K562 (cell line): Measurements from ENCODE around the gene HCAR1. TPM values are rescaled to one million over a fixed set of nuclear protein-coding genes. Genes with fewer than 3 reads are reported as not detected.

Source experiments
- ATAC-seq: fragments of 200-7000 bp; cut with Tn5 transposase; 3 replicates; pipeline ENCODE4 v1.9.1; 2020; ENCODE audit warnings: moderate library complexity
- BruUV-seq: library from RNA; stranded (reverse); fragments of 400-500 nt; replicated peaks from 2 replicates; lab custom pipeline; 2021; lab: Mats Ljungman, UMichigan
- CTCF ChIA-PET: fragments of 300-600 bp; formaldehyde crosslinking; extraction: SDS; loops from one replicate; lab custom pipeline; 2021; ENCODE audit warnings: low intra/inter-chr PET ratio; lab: Yijun Ruan, JAX
- POLR2A ChIA-PET: fragments of 300-600, 350-650 bp; sonication (Branson Sonifier 250); formaldehyde crosslinking; extraction: SDS; loops from one replicate; lab custom pipeline; 2021; ENCODE audit warnings: antibody characterized with exemption, inconsistent platforms; lab: Yijun Ruan, JAX
- DNase-seq, 4 experiments: peaks; one replicate each; pipeline versions ENCODE4 v3.0.0 to v3.0.0-alpha.2; 2011 to 2018; ENCODE audit warnings: low spot score in 3 of 4, mixed read lengths in 3 of 4; ENCODE audit errors: extremely low read depth in 1 of 4
- FAIRE-seq: peaks from 2 replicates; lab custom pipeline; 2011; peaks lifted over from hg19 to GRCh38; lab: Jason Lieb, UNC
- H2AFZ ChIP-seq: 2 replicates; pipeline ENCODE4 v1.6.0; 2011; ENCODE audit warnings: low read depth, low read length, control low read depth, inconsistent platforms
- H3K27ac ChIP-seq: fragments of 200-600 bp; 3 replicates; pipeline ENCODE4 v1.8.0; 2011; ENCODE audit warnings: low read depth, mild to moderate bottlenecking, control low read depth, inconsistent platforms, low read length, moderate library complexity, mixed read lengths; ENCODE audit errors: extremely low read depth
- H3K27me3 ChIP-seq, 2 experiments: fragments of 300-600 bp in 1 of 2; 2 replicates in 1 of 2; 3 replicates in 1 of 2; pipeline versions ENCODE4 v1.6.0 to v1.8.0; 2011; ENCODE audit warnings: inconsistent platforms in 2 of 2, low read length in 2 of 2, mild to moderate bottlenecking in 1 of 2, mixed read lengths in 1 of 2, moderate library complexity in 1 of 2; ENCODE audit not compliant: control insufficient read depth in 2 of 2, insufficient read depth in 2 of 2
- H3K36me3 ChIP-seq: fragments of 300-600 bp; 3 replicates; pipeline ENCODE4 v1.8.0; 2011; ENCODE audit warnings: mild to moderate bottlenecking, low read length, inconsistent platforms; ENCODE audit not compliant: control insufficient read depth, insufficient read depth
- H3K4me1 ChIP-seq, 2 experiments: fragments of 200-600 bp in 1 of 2; replicated peaks in 1 of 2; 2 replicates in 1 of 2; 3 replicates in 1 of 2; pipeline versions ENCODE4 v1.5.1 to v1.8.0; 2011; ENCODE audit warnings: inconsistent platforms in 2 of 2, low read length in 2 of 2, mild to moderate bottlenecking in 1 of 2, mixed read lengths in 1 of 2, moderate library complexity in 1 of 2; ENCODE audit not compliant: control insufficient read depth in 2 of 2, insufficient read depth in 2 of 2
- H3K4me2 ChIP-seq: 2 replicates; pipeline ENCODE4 v1.6.1; 2011; ENCODE audit warnings: low read length, control low read depth, inconsistent platforms, mixed read lengths; ENCODE audit not compliant: insufficient read depth
- H3K4me3 ChIP-seq: fragments of 200-600 bp; sonication (generic), shearing (Covaris generic); 2 replicates; pipeline ENCODE4 v1.5.1; 2016; ENCODE audit warnings: control low read depth, inconsistent platforms
- H3K79me2 ChIP-seq: fragments of 200-600 bp; 3 replicates; pipeline ENCODE4 v1.8.0; 2011; ENCODE audit warnings: low read length, inconsistent platforms; ENCODE audit not compliant: control insufficient read depth, insufficient read depth
- H3K9ac ChIP-seq, 2 experiments: 2 replicates each; pipeline versions ENCODE4 v1.6.0 to v1.6.1; 2011; ENCODE audit warnings: low read depth in 2 of 2, low read length in 2 of 2, control low read depth in 1 of 2, inconsistent platforms in 1 of 2, mild to moderate bottlenecking in 1 of 2, mixed read lengths in 1 of 2; ENCODE audit not compliant: insufficient read depth in 1 of 2
- H3K9me1 ChIP-seq: one replicate; pipeline ENCODE4 v1.6.0; 2011; ENCODE audit warnings: inconsistent platforms, mild to moderate bottlenecking, low read length, moderate library complexity; ENCODE audit not compliant: control insufficient read depth, insufficient read depth
- H3K9me3 ChIP-seq: replicated peaks from 2 replicates; pipeline ENCODE4 v1.5.1; 2011; ENCODE audit warnings: low read depth, low read length, inconsistent platforms; ENCODE audit not compliant: control insufficient read depth, insufficient read depth
- H4K20me1 ChIP-seq: replicated peaks from 2 replicates; pipeline ENCODE4 v1.6.1; 2011; ENCODE audit warnings: low read length, inconsistent platforms, mixed read lengths; ENCODE audit not compliant: control insufficient read depth, insufficient read depth
- AFF1 ChIP-seq, 2 experiments: fragments of 450-650 bp; IDR thresholded peaks; 2 replicates each; pipeline ENCODE4 v1.6.1; 2018; ENCODE audit warnings: mild to moderate bottlenecking in 2 of 2, low read depth in 1 of 2; ENCODE audit not compliant: partially characterized antibody in 2 of 2
- WGBS: fragments of 100-300 bp; shearing (Covaris generic); methylation state at CpG from one replicate; pipeline ENCODE4 v1.1.6; 2016; ENCODE audit warnings: low coverage, mixed read lengths; ENCODE audit not compliant: insufficient coverage; ENCODE audit errors: missing lambda C conversion rate; 5-methylcytosine and 5-hydroxymethylcytosine counted together
- in situ Hi-C: fragments of 300-500 bp; cut with MboI; formaldehyde crosslinking; loops from 4 replicates; pipeline ENCODE4 v1.15.0; 2018; ENCODE audit warnings: inconsistent platforms, mixed read lengths
- intact Hi-C: fragments of 100-400 bp; cut with micrococcal nuclease; formaldehyde crosslinking; loops from 2 replicates; pipeline ENCODE4 v1.14.2; 2022
- polyA plus RNA-seq, 8 experiments: library from polyadenylated mRNA; depleted of rRNA in 4 of 8; stranded (reverse) in 5 of 8; unstranded in 3 of 8; fragments of >200 nt; fragmentation: Nextera tagmentation in 2 of 8; fragmentation: Illumina TruSeq in 1 of 8; extraction: Ambion mirVana in 2 of 8; extraction: Trizol in 1 of 8; gene quantifications; 2 replicates each; pipeline versions ENCODE4 v1.2.1 to v1.2.3, GENCODE V29; 2011 to 2014; ENCODE audit warnings: inconsistent platforms in 1 of 8, missing spikeins in 1 of 8
- total RNA-seq, 7 experiments: library from RNA; depleted of rRNA in 6 of 7; stranded (reverse); fragments of >200 nt in 6 of 7; fragmentation: Illumina TruSeq in 2 of 7; extraction: Trizol in 2 of 7; gene quantifications; 2 replicates each; pipeline versions ENCODE4 v1.2.1 to v1.2.3, GENCODE V29; 2011 to 2021; ENCODE audit warnings: low replicate concordance in 1 of 7
- TF ChIP-seq, protein P1 (sequence below): fragments of 200-800 bp; sonication (Bioruptor generic); IDR thresholded peaks from 2 replicates; pipeline ENCODE4 v1.6.1; 2016; ENCODE audit warnings: missing genetic modification characterization, missing compliant biosample characterization

HCAR1 gene
- total and polyA plus RNA-seq, 9 of the 15 experiments (the other 6 are each of a cell fraction or from before 2014, with no cell fraction given) = not detected

- no peaks in the 10 kb centered on the region for H4K20me1 ChIP-seq
- H3K9ac ChIP-seq = peak overlapping the region in 1 of 2 experiments; percentile 45; a peak in 1 of 4 replicates
- H3K27me3 ChIP-seq = peaks cover 5 to 42% of the 10 kb centered on the region in 2 experiments
- FAIRE-seq (no peak), ATAC-seq (no peak; the same call in 2 of the 3 replicates), DNase-seq (no peak)
- H3K4me3 ChIP-seq = no peak overlapping the region
- in situ Hi-C loops (no loop called here), intact Hi-C loops (no loop called here)
- H3K79me2 ChIP-seq = no peaks in the 10 kb centered on the region
- no peaks in the 10 kb centered on the region for H3K9me3 ChIP-seq
- no peaks in the 10 kb centered on the region for H3K36me3 ChIP-seq
- no peak overlapping the region for H2AFZ ChIP-seq
- TF ChIP-seq AFF1 (IDR thresholded peaks at IDR 0.05; ENCODE audit: low read depth in 1 of 2, partially characterized antibody in 2 of 2) = no peak
- TF ChIP-seq, protein P1, sequence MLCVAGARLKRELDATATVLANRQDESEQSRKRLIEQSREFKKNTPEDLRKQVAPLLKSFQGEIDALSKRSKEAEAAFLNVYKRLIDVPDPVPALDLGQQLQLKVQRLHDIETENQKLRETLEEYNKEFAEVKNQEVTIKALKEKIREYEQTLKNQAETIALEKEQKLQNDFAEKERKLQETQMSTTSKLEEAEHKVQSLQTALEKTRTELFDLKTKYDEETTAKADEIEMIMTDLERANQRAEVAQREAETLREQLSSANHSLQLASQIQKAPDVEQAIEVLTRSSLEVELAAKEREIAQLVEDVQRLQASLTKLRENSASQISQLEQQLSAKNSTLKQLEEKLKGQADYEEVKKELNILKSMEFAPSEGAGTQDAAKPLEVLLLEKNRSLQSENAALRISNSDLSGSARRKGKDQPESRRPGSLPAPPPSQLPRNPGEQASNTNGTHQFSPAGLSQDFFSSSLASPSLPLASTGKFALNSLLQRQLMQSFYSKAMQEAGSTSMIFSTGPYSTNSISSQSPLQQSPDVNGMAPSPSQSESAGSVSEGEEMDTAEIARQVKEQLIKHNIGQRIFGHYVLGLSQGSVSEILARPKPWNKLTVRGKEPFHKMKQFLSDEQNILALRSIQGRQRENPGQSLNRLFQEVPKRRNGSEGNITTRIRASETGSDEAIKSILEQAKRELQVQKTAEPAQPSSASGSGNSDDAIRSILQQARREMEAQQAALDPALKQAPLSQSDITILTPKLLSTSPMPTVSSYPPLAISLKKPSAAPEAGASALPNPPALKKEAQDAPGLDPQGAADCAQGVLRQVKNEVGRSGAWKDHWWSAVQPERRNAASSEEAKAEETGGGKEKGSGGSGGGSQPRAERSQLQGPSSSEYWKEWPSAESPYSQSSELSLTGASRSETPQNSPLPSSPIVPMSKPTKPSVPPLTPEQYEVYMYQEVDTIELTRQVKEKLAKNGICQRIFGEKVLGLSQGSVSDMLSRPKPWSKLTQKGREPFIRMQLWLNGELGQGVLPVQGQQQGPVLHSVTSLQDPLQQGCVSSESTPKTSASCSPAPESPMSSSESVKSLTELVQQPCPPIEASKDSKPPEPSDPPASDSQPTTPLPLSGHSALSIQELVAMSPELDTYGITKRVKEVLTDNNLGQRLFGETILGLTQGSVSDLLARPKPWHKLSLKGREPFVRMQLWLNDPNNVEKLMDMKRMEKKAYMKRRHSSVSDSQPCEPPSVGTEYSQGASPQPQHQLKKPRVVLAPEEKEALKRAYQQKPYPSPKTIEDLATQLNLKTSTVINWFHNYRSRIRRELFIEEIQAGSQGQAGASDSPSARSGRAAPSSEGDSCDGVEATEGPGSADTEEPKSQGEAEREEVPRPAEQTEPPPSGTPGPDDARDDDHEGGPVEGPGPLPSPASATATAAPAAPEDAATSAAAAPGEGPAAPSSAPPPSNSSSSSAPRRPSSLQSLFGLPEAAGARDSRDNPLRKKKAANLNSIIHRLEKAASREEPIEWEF (CRISPR knock-in tag) = peak; percentile 58; the same call in 1 of the 2 replicates
- H3K4me1 ChIP-seq = no peaks in the 10 kb centered on the region; a peak in 1 of 5 replicates
- WGBS = 0% methylated on average over 3 of the region's 3 CpGs
- CTCF ChIA-PET = no interaction called here
- no peak overlapping the region for H3K4me2 ChIP-seq
- POLR2A ChIA-PET = interaction anchor here (0.6 kb wide), 1 partner anchor 11 kb away, joined by 3 read pairs; no protein-coding TSS in a partner anchor
- H3K27ac ChIP-seq = no peak overlapping the region
- BruUV-seq = no TSS peak
- no peaks in the 10 kb centered on the region for H3K9me1 ChIP-seq
These were observed 39.1 kb downstream of the HCAR1 start for GRCh38 chr12:122691566-122691965.
